Measurements from ENCODE around the gene RHOXF1. TPM values are rescaled to one million over a fixed set of nuclear protein-coding genes. Genes with fewer than 3 reads are reported as not detected.

The RHOXF1 gene
- total and polyA plus RNA-seq, 2 of the 8 experiments (the other 6 are each of a cell fraction or from before 2014, with no cell fraction given), result not detected

DNA sequence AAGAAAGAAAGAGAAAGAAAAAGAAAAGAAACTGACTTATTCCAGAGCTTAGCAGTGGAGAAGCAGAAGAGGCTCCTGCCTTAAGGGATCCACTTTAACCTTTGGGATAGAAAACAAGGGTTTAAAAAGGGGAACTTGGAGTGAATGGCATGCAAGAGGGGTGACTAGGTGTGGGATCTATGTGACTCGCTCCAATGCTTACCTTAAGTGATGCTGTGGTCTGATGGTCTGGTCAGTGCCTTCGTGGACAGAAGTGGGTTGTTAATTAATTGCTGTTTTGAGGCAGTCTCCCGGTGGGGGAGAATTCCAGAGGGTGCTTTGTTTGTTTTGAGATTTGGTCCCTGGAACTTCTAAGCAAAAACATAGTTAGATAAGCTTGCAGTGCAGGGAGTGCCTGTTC, 21.1 kb upstream of the RHOXF1 start:
- no peak for TF ChIP-seq CHD2 (IDR thresholded peaks at IDR 0.05; ENCODE audit: low read length)
- no peak for TF ChIP-seq GTF2F1 (IDR thresholded peaks at IDR 0.05; ENCODE audit: borderline replicate concordance, low read depth, low read length)
- no peak for TF ChIP-seq KDM5A (IDR thresholded peaks at IDR 0.05; ENCODE audit: low read length)
- TF ChIP-seq ASH2L (IDR thresholded peaks at IDR 0.05; ENCODE audit: low read length), result no peak
- no peak for TF ChIP-seq TBP (IDR thresholded peaks at IDR 0.05; ENCODE audit: low read depth, low read length)
- TF ChIP-seq EZH2 (IDR thresholded peaks at IDR 0.05; ENCODE audit: low read depth, low read length, severe bottlenecking), result no peak
- TF ChIP-seq BRCA1 (IDR thresholded peaks at IDR 0.05; ENCODE audit: low read depth, low read length), result no peak
- TF ChIP-seq, protein P1, sequence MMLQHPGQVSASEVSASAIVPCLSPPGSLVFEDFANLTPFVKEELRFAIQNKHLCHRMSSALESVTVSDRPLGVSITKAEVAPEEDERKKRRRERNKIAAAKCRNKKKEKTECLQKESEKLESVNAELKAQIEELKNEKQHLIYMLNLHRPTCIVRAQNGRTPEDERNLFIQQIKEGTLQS (IDR thresholded peaks at IDR 0.05; ENCODE audit: insufficient read depth, low read depth, low read length), result no peak
- no peak for TF ChIP-seq JUN (IDR thresholded peaks at IDR 0.05; ENCODE audit: low read depth, low read length)
- H3K79me2 ChIP-seq (ENCODE audit: control insufficient read depth in 1 of 2, insufficient read depth in 2 of 2, low read length in 2 of 2), result no peaks in the 10 kb centered on the region
- H2AK5ac ChIP-seq (ENCODE audit: low read depth, low read length), result no peak overlapping the region
- no peak overlapping the region for H3K14ac ChIP-seq (ENCODE audit: insufficient read length)
- H3K4ac ChIP-seq (replicated peaks; ENCODE audit: insufficient read length, low read depth, low read length), result no peak overlapping the region
- no peak overlapping the region for H2AFZ ChIP-seq (ENCODE audit: low read length)
- H4K20me1 ChIP-seq (replicated peaks in 1 of 2; ENCODE audit: control insufficient read depth in 1 of 2, insufficient read depth in 2 of 2, low read length in 2 of 2), result no peaks in the 10 kb centered on the region
- no peak overlapping the region for H4K5ac ChIP-seq (ENCODE audit: insufficient read length, low read depth, low read length)
- FAIRE-seq, result no peak
- no peak overlapping the region for H2BK20ac ChIP-seq (ENCODE audit: low read length)
- H3K9ac ChIP-seq (replicated peaks in 1 of 4; ENCODE audit: extremely low read depth in 1 of 4, low read depth in 3 of 4, low read length in 3 of 4), result no peak overlapping the region
- H3K9me3 ChIP-seq (ENCODE audit: insufficient read depth in 2 of 2, low read depth in 1 of 2, low read length in 1 of 2), result no peaks in the 10 kb centered on the region
- H3K23ac ChIP-seq (ENCODE audit: insufficient read length), result no peak overlapping the region
- no peak overlapping the region for H2BK5ac ChIP-seq (ENCODE audit: low read depth, low read length)
- no peaks in the 10 kb centered on the region for H3K79me1 ChIP-seq (ENCODE audit: low read depth, low read length)
- peaks cover 0 to 6% (median 3%) of the 10 kb centered on the region in 4 experiments; a peak in 3 of 7 replicates for H3K4me1 ChIP-seq (replicated peaks in 1 of 4; ENCODE audit: control insufficient read depth in 3 of 4, insufficient read depth in 4 of 4, low read length in 3 of 4)
- no peak overlapping the region for H4K91ac ChIP-seq (replicated peaks; ENCODE audit: insufficient read length, low read length)
- no peaks in the 10 kb centered on the region for H3K36me3 ChIP-seq (ENCODE audit: control insufficient read depth in 2 of 4, insufficient read depth in 4 of 4, low read length in 3 of 4)
- no peak overlapping the region for H2BK15ac ChIP-seq (ENCODE audit: low read length)
- 71% methylated on average over 3 of the region's 3 CpGs; no CpG with 5 or more reads in 1 of the 2 experiments for WGBS, 2 experiments (ENCODE audit: extremely low coverage in 1 of 2, insufficient coverage in 1 of 2, insufficient read length in 1 of 2, insufficient replicate concordance in 2 of 2, low coverage in 1 of 2, low lambda C conversion rate in 2 of 2, missing lambda C conversion rate in 1 of 2)
- H3K23me2 ChIP-seq (ENCODE audit: low read depth, low read length), result no peaks in the 10 kb centered on the region
- no peak overlapping the region for H2BK120ac ChIP-seq (replicated peaks; ENCODE audit: low read depth, low read length)
- no peak overlapping the region for H3K4me2 ChIP-seq (ENCODE audit: insufficient read depth in 1 of 2, low read depth in 2 of 2, low read length in 2 of 2)
- H3K27me3 ChIP-seq (replicated peaks in 1 of 4; ENCODE audit: control insufficient read depth in 3 of 4, extremely low read depth in 1 of 4, insufficient read depth in 3 of 4, low read length in 3 of 4), result no peaks in the 10 kb centered on the region
- H2BK12ac ChIP-seq (ENCODE audit: low read depth, low read length), result no peak overlapping the region
- no peak overlapping the region for H3K4me3 ChIP-seq (ENCODE audit: extremely low read depth in 1 of 4, insufficient read depth in 2 of 4, low read depth in 3 of 4, low read length in 4 of 4)
- POLR2A ChIA-PET (ENCODE audit: partially characterized antibody), result no interaction called here
- H3K18ac ChIP-seq (ENCODE audit: extremely low read depth, low read length), result no peak overlapping the region
- CTCF ChIA-PET (ENCODE audit: partially characterized antibody), result interaction anchor here (1.5 kb wide), 1 partner anchor 77 kb away, joined by 4 read pairs; no protein-coding TSS in a partner anchor
- H3K27ac ChIP-seq (ENCODE audit: low read depth, low read length), result no peak overlapping the region
- no peak overlapping the region for H4K8ac ChIP-seq (ENCODE audit: extremely low read depth, insufficient read depth, low read length)
- H3K56ac ChIP-seq (replicated peaks; ENCODE audit: insufficient read length, low read depth, low read length), result no peak overlapping the region
- DNase-seq (ENCODE audit: low read depth in 1 of 2, low spot score in 2 of 2), result no peak
